ENCODE data around the gene LHX3.
"Not testable (repeated sequence)": the region's sequence is repeated elsewhere in the genome, so short reads cannot be mapped to it uniquely, and the experiment has no call there.

Gene LHX3

GRCh38 chr9:136240941-136241340 is 36.0 kb upstream of the LHX3 start:
- DNase-seq, result no peak

- DNase-seq, result no peak
These were observed 35.0 kb upstream of the LHX3 start for GRCh38 chr9:136239983-136240330.

GRCh38 chr9:136239135-136239982 is 34.4 kb upstream of the LHX3 start:
- no peak for DNase-seq

- no peak for DNase-seq
These were observed 33.4 kb upstream of the LHX3 start for GRCh38 chr9:136238342-136238732.

GRCh38 chr9:136237486-136238341 is 32.8 kb upstream of the LHX3 start:
- no peak for DNase-seq

- not testable (repeated sequence) for DNase-seq
These were observed 31.8 kb upstream of the LHX3 start for GRCh38 chr9:136236471-136237410.

GRCh38 chr9:136235709-136236455 is 31.0 kb upstream of the LHX3 start:
- DNase-seq, result no peak

- DNase-seq, result no peak
These were observed 30.2 kb upstream of the LHX3 start for GRCh38 chr9:136235171-136235570.

- DNase-seq, result no peak
These were observed 29.7 kb upstream of the LHX3 start for GRCh38 chr9:136234597-136234996.

GRCh38 chr9:136233868-136234267 is 28.9 kb upstream of the LHX3 start:
- no peak for DNase-seq

- DNase-seq, result peak; percentile 28
These were observed 28.5 kb upstream of the LHX3 start for GRCh38 chr9:136233411-136233810.

GRCh38 chr9:136232969-136233368 is 28.0 kb upstream of the LHX3 start:
- DNase-seq, result no peak

GRCh38 chr9:136231478-136232297 is 26.8 kb upstream of the LHX3 start:
- peak; percentile 32 for DNase-seq

- no peak for DNase-seq
These were observed 25.8 kb upstream of the LHX3 start for GRCh38 chr9:136230773-136231172.

GRCh38 chr9:136230365-136230764 is 25.4 kb upstream of the LHX3 start:
- DNase-seq, result no peak

GRCh38 chr9:136229096-136230065 is 24.5 kb upstream of the LHX3 start:
- DNase-seq, result no peak

GRCh38 chr9:136228107-136228875 is 23.4 kb upstream of the LHX3 start:
- peak; percentile 41 for DNase-seq

GRCh38 chr9:136226680-136227407 is 21.9 kb upstream of the LHX3 start:
- no peak for DNase-seq
